ENCODE results near the gene PDE6B.

GRCh38 chr4:700587-701264, 75.4 kb downstream of the PDE6B start:
- TF ChIP-seq CTCF (conservative IDR thresholded peaks at IDR 0.05; ENCODE audit: low read depth, low read length) (no peak), EZH2 (IDR thresholded peaks at IDR 0.05; ENCODE audit: low read length, unreplicated experiment) (no peak), EZH2phosphoT487 (IDR thresholded peaks at IDR 0.05; ENCODE audit: borderline replicate concordance, low read length) (no peak)

All from PC-3 (cell line).